ENCODE measurements around the gene MFN2.
A peak's percentile ranks its signal among the peaks of the same experiment; 100 is the strongest.
"Not testable (repeated sequence)": the region's sequence is repeated elsewhere in the genome, so short reads cannot be mapped to it uniquely, and the experiment has no call there.

Gene MFN2

DNA sequence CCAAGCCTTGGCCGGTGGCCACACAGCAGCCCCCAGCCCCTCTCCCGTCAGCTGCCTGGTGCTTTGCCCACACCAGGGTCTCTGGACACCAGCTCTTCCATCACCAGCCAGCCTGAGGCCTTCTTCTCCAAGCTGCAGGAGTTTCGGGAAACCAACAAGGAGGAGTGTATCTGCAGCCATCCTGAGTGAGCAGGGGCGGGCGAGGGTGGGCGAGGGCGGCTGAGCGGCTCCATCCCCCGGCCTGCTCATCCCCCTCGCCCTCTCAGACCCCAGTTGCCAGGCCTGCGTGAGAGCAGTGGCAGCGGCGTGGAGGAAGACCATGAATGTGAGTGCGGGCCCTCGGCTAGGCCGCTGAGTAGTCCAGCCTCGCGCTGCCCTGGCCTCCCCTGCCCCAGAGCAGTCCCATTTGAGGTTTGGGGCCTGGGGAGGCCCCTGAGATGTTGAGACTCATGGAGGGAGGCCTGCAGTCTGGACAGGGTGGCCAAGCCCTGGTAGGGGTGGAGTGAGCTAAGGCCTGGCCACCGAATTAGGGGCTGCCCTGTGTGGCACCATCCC lies 48.8 kb downstream of the MFN2 start:
- DNase-seq: no peak

DNA sequence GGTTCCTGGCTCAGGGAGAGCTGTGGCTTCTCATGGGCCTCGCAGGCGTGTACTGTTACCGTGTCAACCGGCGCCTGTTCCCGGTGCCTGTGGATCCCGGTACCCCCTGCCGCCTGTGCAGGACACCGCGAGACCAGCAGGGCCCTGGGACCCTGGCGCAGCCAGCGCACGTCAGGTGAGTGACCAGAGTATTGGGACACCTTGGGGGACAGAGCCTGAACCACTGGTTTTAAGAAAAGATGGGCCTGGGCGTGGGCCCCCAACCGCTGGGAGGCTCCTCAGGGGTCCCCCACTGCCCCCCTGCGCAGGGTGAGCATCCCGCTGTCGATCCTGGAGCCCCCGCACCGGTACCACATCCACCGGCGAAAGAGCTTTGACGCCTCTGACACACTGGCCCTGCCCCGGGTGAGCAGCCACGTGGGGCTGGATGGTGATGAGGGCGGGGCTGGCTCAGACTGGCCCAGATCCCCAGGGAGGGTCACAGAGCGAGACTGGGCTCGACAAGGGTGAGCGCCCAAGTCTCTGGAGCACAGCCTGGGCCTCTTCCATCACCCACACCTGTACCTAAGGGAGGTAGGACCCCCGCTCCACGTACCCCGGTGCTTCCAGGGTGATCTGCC lies 49.6 kb downstream of the MFN2 start:
- no peak for DNase-seq

DNA sequence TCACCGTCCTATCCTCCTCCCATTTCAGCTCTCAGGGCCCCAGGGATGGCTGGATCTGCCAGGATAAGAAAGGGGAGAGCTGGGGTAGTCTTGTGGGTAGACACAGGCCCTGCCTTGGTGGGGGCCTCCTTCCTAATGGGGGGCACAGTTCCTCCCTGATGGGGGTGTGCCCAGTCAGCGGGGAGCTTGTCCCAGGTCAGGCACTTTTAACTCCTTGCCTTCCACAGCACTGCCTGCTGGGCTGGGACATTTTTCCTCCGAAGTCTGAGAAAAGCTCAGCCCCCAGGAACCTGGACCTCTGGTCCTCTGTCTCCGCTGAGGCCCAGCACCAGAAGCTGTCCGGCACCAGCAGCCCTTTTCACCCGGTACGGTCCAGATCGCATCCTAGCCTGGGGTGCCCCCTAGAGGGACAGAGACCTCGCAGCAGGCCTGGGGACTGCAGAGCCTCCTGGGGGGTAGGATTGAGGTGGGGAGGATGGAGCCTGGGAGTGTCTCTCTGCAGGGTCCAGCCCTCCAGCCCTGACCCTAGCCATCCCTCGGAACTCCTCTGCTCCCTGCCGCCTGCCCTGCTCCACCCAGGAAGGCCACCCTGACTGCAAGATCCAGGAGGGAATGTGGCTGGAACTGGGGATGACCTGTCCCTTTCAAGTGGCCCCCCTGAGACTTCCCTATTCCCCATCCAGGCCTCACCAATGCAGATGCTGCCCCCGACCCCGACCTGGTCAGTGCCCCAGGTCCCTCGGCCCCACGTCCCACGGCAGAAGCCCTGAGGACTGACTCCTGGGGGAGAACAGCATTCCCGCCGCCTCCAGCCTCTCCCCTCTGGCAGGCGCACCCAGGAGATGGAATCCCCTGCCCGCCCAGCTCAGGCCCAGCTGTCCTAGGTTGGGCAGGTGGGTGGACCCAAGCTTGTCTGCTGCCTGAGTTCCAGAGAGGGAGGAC lies 51.1 kb downstream of the MFN2 start:
- no peak for DNase-seq

DNA sequence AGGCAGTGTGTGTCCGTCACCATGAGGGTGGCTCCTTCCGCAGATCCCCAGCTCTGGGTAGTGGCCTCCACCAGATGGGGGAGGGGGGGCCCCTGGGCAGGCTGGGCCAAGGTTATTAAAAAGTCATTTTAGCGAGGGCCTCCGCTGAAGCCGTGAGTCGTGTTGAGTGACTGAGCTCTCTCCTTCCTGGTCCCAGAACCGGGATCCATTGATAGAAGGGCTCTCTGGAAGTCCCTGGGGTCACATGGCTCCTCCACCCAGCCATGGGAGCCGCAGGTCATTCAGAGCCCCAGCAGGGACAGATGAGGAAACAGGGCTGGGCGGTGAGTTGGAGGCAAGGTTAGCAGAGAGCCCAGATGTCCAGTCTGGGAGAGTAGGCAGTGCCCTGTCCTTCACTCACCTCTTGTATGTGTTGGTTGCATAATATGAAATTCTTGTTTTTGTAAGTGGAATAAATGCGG lies 51.9 kb downstream of the MFN2 start:
- DNase-seq: no peak

DNA sequence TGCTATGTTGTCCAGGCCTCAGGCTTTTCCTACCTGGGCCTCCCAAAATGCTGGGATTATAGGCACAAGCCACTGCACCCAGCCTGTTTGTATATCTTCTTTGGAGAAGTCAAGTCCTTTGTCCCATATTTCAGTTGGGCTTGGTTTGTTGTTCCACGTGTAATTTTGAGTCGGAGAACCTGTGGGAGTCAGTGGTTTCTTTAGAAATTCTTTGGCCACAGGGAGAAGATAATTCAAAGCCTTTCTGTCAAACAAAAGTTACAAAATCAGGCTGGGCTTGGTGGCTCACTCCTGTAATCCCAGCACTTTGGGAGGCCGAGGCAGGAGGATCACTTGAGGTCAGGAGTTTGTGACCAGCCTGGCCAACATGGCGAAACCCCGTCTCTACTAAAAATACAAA lies 53.2 kb downstream of the MFN2 start:
- DNase-seq: not testable (repeated sequence)

DNA sequence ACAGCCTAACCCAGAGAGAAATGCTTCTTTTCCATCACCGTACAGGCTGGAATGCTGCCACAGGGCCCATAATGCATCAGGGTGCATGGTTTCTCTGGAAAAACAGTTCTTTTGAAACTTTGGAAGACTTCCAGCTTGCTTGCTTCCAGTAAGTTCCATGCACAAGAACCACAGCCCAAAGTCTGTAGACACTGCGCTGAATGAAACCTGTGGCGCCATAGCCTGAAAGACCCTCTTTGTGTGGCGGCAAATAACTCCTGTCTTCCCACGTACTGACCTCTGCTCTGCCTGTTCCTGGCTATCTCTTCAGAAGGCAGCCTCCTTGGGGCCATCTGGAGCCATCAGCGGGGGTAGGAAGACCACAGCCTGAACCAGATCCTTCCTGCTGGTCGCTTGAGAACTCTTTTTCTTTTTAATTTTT lies 54.1 kb downstream of the MFN2 start:
- DNase-seq: no peak

DNA sequence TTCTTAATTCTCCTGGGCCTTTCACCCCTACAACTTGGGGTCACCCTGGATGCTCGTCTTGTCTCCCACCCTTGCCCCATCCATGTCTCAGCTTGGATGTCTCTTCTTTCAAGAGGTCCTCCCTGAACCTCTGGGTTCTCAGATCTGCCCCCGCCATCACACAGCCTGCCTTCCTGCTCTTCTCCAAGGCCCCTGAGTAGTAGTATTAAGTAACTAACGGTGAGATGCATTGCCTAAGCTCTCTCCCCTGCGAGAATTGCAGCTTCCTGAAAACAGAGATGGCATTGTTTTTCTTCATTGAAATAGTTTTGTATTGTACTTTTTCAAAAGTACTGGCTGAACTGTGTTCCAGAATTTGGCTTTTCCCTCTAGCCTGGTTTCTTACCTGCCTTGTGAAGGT lies 55.1 kb downstream of the MFN2 start:
- DNase-seq: no peak

DNA sequence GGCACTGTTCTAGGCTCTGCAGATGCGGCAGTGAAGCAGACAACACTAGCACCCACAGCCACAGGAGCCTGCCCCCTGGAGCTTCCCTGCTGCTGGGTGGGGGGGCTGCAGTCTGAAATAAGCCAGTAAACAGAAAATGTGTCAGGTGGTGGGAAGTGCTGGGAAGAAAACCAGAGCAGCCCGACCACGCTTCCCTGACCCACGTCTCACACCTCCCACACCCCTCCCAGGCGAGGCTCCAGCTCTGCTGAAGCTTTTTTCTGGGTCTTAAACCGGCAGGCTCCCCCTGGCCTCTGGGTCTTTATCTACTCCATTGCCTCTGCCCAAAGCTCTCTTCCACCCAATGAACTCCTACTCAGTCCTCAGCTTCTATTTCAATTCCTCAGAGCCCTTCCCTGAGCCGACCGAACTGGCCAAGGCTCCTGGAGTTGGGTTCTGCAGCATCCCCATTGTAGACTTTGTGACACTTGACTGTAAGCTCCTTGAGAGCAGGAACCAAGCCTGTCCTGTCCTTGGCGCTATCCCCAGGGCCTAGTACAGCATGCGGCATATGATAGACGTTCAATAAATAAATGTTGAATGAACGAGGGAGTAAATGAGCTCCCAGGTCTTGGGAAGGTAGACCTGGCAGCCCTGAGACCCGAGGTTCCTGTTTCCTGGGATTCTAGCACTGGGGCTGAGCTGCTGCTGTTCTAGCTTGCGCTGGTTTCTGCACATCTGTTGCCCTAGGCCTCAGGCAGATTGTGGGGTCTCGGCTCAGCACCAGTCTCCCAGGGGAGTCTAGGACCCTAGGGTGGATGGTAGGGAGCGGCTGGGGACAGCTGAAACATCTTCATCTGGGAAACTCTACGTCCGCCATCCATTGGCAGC lies 57.5 kb downstream of the MFN2 start:
- DNase-seq: no peak

DNA sequence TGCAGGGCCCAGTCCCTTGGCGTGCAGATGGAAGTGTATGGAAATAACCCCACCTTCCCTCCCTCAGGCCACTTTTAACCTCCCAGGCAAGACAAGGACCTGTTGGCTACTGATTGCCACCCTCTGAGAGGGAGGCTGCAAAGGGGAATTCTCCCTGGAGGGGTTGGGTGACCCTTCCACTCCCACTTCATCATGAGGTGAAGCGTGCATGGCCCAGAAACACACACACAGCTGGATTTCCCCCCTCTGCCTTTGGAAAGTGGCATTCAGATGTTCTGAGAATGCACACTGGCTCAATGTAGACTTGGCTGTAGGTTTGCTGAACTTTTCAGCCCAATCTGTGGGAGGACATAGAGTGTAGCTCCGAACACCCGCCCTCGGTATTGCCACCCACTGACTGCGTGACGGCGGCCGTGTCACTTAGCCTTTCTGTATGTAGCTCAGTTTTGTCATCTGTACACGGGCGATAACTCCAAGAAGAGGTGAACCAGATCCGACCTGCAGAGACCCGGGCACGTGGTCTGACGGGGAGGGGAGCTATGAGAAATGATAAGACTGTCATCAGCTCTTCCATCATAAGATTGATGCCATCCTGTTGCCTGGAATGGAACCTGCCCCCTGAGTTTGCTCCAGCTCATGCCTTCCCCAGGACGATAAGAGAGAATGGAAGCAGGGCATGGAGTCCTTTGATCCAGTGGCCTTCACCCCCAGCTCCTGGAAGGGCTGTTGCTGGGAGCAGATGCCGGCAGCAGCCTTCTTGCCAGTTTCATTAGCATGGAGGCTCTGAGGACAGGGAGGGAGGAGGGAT lies 58.3 kb downstream of the MFN2 start:
- DNase-seq: no peak

DNA sequence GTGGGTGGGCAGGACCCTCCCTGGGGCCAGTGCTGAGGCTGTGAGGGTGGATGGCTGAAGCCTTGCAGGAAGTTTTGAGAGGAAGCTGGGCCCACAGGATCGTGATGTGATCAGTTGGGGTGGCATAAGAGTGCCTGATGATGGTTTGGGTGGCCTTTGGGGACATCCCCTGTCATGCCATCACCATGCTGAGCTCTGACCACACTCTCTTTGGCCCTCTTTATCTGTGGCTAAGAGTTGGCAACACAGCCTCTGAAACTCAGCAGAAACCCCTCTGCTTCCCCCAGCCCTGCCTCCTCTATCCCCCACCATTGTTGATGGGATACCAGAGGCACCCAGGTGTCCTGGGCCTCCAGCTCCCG lies 58.9 kb downstream of the MFN2 start:
- DNase-seq: no peak

DNA sequence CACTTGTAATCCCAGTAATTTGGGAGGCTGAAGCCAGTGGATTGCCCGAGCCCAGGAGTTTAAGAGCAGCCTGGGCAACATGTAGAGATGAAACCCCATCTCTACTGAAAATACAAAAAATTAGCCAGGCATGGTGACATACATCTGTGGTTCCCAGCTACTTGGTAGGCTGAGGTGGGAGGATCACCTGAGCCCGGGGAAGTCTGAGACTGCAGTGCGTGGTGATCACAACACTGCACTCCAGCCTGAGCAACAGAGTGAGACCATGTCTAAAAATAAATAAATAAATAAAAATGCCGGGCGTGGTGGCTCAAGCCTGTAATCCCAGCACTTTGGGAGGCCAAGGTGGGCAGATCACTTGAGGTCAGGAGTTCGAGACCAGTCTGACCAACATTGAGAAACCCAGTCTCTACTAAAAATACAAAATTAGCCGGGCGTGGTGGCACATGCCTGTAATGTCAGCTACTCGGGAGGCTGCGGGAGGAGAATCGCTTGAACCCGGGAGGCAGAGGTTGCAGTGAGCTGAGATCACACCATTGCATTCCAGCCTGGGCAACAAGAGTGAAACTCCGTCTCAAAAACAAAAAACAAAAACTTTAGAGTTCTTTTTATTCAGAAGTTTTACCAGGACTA lies 59.7 kb downstream of the MFN2 start:
- not testable (repeated sequence) for DNase-seq

DNA sequence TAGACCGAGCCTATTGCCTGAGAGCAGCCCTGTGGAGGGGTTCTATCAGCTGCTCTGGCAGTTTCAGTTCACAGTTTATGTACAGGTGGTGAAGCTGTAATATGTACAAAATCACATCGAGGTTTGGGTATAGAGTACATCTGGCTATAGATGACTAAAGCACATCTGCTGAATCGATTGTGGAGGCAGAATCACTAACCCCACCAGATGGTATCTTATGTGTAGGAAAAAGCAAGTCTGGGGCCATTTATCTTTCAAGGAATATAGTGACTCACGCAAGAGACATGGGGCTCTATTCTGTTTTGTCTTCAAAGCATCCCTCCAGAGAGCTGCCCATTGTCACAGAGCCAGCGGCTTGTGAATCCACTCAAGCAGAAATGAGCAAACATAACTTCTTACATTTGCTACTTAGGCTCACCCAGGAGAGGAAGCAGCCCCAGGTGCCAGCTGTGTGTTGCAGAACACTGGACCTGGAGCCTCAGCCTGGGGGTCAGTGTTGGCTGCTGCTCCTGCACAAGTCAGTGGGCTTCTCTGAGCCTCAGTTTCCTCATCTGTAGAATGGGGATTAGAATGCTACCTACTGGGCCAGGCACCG lies 60.3 kb downstream of the MFN2 start:
- no peak for DNase-seq

DNA sequence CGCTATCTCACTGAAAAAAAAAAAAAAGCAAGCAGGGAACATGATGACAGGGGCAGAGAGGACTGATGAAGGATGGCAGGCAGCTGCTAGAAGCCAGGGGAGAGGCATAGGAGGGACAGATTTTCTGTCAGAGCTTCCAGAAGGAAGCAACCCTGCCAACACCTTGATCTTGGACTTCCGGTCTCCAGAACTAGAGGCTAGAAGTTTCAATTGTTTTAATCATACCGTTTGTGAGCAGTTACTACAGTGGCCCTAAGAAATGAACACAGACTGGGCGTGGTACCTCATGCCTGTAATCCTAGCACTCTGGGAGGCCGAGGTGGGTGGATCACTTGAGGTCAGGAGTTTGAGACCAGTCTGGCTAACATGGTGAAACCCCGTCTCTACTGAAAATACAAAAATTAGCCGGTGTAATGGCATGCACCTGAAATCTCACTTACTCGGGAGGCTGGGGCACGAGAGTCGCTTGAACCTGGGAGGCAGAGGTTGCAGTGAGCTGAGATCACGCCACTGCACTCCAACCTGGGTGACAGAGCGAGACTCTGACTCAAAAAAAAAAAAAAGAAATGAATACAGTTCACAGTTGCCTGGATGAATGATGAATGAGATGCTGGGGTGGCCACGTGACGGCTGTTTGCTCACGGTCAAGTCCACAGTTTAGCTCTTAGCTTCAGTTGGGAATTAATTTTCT lies 64.1 kb downstream of the MFN2 start:
- DNase-seq: not testable (repeated sequence)

DNA sequence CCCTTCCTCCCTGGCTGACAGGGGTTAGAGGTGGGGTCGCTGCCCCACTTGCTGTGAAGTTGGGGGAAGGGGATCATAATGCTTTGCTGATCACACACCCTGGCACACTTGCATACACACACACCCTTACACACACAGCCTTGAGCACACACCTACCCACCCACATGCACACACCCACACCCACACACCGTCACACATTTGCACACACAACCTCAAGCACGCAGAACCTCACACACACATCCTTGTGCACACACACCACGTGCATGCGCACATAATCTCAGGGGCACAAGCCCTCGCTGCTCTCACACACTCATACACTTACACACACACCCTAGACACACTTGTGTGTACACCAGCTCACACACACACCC lies 66.5 kb downstream of the MFN2 start:
- DNase-seq: no peak

DNA sequence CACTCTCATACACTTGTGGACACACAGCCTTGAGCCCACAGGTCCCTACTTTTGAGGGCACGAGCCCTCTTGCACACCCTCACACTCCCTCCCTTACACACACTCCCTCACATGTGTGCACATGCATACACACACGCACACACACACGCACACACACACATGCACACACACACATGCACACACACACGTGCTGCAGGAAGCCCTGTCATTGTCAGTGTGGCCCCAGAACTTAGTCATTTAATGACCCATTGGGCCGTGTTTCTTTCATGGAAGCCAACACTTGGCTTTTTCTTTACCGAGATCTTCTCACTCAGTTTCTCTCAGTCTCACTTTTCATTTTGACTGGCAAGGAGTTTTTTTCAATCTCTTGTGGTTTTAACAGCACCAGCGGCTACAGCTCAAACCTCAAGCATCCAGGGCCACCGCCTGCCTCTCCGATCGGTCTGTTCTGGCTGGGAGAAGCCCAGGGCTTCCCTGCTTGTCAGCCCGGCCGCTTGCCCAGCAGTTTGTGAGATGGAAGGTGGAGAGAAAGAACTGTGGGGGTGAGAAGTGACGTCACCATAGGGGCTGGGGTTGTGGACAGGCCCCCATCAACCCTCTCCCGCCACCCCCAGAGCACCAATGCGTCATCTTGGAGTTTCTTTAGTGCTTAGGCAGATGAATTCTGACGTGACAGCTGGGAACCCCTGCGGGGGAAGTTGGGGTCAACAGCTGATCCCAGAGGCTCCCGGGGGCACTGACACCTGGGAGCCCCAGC lies 67.1 kb downstream of the MFN2 start:
- DNase-seq: peak; percentile 36

DNA sequence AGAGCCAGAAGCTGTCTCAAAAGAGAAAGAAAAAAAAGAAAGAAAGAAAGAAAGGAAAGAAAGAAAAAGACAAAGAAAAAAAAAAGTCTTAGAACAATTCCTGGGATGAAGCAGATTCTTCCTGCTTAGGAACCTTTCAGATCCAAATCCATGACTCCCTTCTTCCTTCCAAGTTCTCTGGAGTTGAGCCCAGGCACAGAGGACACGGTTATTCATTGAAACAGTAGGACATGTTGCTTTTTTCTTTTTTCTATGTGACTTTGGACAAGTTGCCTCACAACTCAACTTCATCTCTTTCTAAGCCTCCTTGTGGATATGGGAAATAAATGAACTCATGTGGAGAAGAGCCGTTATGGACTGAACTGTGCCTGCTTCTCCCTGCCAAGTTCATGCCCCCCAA lies 68.1 kb downstream of the MFN2 start:
- no peak for DNase-seq

DNA sequence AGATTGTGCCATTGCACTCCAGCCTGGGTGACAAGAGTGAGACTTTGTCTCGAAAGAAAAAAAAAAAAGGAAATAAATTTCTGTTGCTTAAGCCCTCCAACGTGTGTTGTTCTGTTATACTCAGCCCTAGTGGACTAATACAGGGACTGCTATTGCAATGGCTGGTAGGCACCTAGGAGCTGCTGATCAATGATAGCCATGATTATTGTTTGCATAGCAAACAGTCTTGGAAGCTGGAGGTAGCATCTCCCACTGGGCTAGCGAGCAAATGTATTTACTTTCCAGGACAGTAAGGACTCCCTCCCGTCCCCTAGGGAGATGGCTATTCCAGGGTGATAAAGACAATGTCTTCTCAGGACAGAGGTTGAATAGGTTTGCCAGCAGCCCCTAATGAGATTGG lies 69.4 kb downstream of the MFN2 start:
- DNase-seq: no peak

DNA sequence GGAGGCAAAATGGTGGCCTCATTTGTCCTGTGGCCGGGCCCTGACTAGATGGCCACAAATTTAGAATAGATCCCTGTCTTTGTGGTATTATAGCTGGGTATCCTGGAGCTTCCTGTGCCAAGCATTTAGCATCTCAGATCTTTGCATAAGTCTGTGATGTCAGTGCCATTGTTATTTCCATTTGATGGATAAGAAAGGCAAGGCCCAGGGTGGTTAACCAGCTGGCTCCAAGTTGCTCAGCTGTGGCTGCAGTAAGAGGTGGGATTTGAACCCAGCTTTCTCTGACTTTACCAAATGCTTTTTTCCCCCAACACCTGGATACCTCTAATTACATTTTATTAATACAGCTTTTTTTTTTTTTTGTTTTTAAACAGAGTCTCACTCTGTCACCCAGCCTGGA lies 71.1 kb downstream of the MFN2 start:
- no peak for DNase-seq

DNA sequence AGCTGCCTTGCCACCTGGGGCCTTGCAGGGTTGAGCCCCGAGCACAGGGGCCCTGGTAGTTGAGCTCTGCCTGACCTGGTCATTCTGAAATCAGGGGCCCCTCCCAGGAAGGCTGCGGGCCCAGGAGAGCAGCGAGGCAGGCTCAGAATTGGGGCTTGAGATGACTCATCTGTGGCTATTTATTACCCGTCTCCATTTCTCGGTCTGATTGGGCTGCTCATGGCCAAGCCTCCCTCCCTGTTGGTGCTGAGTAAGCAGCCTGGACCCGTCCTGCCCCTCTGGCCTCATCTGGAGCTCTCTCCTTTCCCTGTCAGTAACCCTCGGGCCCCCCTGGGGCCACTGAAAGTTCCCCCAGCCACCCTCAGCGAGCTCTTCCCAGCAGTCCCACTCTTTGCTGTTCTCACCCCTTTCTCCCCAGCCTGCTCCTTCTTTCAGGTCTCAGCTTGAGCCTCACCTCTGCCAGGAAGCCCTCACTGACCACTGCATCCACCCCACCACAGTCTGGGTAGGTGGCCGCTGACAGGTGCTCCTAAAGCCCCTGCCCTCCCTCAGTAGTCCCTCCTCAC lies 71.8 kb downstream of the MFN2 start:
- peak; percentile 37 for DNase-seq

Measured in CD4-positive, alpha-beta T cell treated with Interleukin-4 for 4 hours (primary cell).